Testis (tissue), 3 donors: ENCODE results near the gene SYNDIG1. TPM values are rescaled to one million over a fixed set of nuclear protein-coding genes. Genes with fewer than 3 reads are reported as not detected.

Experiments used
- DNase-seq: peaks from one replicate; pipeline ENCODE4 v3.0.0-alpha.2; 2019
- H3K27ac ChIP-seq, 2 donors: fragments of 200-600 bp; sonication (generic); one replicate each; pipeline ENCODE4 v1.5.1; 2019
- H3K27me3 ChIP-seq: fragments of 200-600 bp; sonication (generic); one replicate; pipeline ENCODE4 v1.5.1; 2019
- H3K36me3 ChIP-seq: fragments of 200-600 bp; sonication (generic); one replicate; pipeline ENCODE4 v1.5.1; 2017; ENCODE audit warnings: low read depth; ENCODE audit errors: missing control alignments
- H3K4me1 ChIP-seq: fragments of 200-600 bp; sonication (generic); one replicate; pipeline ENCODE4 v1.5.1; 2019
- H3K4me3 ChIP-seq, 2 donors: fragments of 200-600 bp; sonication (generic); one replicate each; pipeline ENCODE4 v1.5.1; 2017 to 2019
- H3K9me3 ChIP-seq: fragments of 200-600 bp; sonication (generic); one replicate; pipeline ENCODE4 v1.5.1; 2017
- POLR2A ChIP-seq: fragments of 450-650 bp; IDR thresholded peaks from one replicate; pipeline ENCODE4 v1.6.1; 2017; ENCODE audit warnings: antibody characterized with exemption, mild to moderate bottlenecking, moderate library complexity
- WGBS, 2 donors: methylation state at CpG; one replicate each; pipeline ENCODE4 v1.1.5; 2018; 5-methylcytosine and 5-hydroxymethylcytosine counted together
- intact Hi-C: fragments of 100-400 bp; cut with DNase I; formaldehyde crosslinking; loops from one replicate; pipeline ENCODE4 v1.15.1; 2023; ENCODE audit warnings: low total_unique reads
- polyA plus RNA-seq: library from polyadenylated mRNA; stranded (reverse); fragments of 350-450 nt; fragmentation: Illumina TruSeq; extraction: RNeasy Lipid Tissue Mini Kit (QIAGEN cat#74804); gene quantifications from one replicate; pipeline ENCODE4 v1.2.3, GENCODE V29; 2014; ENCODE audit warnings: low read depth, low replicate concordance; ENCODE audit not compliant: insufficient read depth
- total RNA-seq, 2 donors: library from RNA; depleted of rRNA; stranded (reverse); fragments of >200 nt; gene quantifications; one replicate each; pipeline ENCODE4 v1.2.3, GENCODE V29; 2016
- TF ChIP-seq, protein P1 (sequence below), 3 experiments: fragments of 450-650 bp in 2 of 3; fragments of 200-600 bp in 1 of 3; sonication (generic) in 1 of 3; IDR thresholded peaks; one replicate each; pipeline ENCODE4 v1.5.1; 2016 to 2019; ENCODE audit warnings: antibody characterized with exemption in 3 of 3, mild to moderate bottlenecking in 2 of 3, moderate library complexity in 1 of 3

SYNDIG1 gene
- total and polyA plus RNA-seq, 3 donors from 2014 or later = 2.1 to 3.2 (median 2.8) TPM

DNA sequence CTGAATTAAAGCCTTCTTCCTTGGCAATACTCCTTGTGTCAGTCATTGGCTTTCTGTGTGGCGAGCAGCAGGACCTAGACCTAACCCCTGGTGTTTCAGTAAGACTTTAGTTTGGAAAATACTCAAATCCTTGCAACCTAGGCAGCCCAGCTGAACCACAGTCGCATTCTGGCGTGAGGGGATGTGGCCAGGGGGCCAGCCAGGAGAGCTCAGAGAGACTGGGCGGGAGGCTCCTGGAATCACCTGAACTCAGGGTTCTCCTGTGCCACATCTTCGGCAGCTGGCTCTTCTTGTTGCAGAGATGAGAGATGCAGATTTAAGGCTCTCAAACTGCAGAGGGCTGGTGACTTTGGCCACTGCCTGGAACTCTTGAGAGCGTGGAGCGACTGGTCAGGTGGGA, 102.7 kb downstream of the SYNDIG1 start:
- H3K27ac ChIP-seq = no peak overlapping the region
- no peaks in the 10 kb centered on the region for H3K27me3 ChIP-seq
- no peaks in the 10 kb centered on the region for H3K9me3 ChIP-seq
- intact Hi-C loops = no loop called here
- TF ChIP-seq, protein P1, sequence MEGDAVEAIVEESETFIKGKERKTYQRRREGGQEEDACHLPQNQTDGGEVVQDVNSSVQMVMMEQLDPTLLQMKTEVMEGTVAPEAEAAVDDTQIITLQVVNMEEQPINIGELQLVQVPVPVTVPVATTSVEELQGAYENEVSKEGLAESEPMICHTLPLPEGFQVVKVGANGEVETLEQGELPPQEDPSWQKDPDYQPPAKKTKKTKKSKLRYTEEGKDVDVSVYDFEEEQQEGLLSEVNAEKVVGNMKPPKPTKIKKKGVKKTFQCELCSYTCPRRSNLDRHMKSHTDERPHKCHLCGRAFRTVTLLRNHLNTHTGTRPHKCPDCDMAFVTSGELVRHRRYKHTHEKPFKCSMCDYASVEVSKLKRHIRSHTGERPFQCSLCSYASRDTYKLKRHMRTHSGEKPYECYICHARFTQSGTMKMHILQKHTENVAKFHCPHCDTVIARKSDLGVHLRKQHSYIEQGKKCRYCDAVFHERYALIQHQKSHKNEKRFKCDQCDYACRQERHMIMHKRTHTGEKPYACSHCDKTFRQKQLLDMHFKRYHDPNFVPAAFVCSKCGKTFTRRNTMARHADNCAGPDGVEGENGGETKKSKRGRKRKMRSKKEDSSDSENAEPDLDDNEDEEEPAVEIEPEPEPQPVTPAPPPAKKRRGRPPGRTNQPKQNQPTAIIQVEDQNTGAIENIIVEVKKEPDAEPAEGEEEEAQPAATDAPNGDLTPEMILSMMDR (IDR thresholded peaks at IDR 0.05) = no peak
- TF ChIP-seq POLR2A = no peak
- no peaks in the 10 kb centered on the region for H3K36me3 ChIP-seq
- H3K4me3 ChIP-seq = no peak overlapping the region
- no peaks in the 10 kb centered on the region for H3K4me1 ChIP-seq
- no peak for DNase-seq
- 86 to 87% methylated on average over 5 to 7 of the region's 7 CpGs for WGBS, 2 donors

DNA sequence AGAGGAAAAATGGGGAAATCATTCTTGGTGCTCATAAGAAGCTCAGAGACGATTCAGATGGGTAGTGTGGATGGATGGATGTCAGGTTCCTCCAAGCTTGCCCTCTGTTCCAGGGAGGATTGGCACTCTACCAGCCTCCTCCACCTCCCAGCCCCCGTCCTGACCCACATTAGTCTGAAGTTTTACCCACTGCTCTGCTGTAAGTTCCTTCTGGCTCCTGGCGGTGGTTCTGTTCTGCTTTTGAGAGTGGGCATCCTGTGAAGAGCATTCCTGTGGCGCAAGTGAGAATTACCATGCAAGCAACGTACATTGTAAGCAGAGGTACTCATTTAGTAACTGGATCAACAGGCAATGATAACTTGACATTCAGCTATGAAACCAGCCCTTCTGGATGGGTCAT, 103.4 kb downstream of the SYNDIG1 start:
- no peaks in the 10 kb centered on the region for H3K36me3 ChIP-seq
- DNase-seq = no peak
- WGBS, 2 donors = 83 to 89% methylated on average over 5 of the region's 5 CpGs

DNA sequence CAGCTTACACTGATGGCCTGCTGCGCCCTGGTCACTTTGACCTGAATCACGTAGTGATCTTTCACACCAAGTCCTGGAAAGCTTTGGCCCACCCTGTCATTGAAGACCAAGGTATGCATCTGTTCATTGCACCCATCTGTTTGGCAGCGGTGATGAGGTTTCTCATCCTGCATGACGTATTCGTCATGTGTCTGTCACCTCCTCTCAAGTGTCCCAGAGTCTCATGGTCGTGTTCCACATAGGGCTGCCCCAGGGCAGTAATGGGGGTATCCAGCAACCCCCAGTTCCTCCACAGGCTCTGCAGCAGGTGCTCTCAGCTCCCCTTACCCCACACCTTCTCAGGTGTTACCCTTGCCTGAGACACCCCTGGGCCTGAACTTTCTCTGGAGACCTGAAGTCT, 104.1 kb downstream of the SYNDIG1 start:
- no peaks in the 10 kb centered on the region for H3K9me3 ChIP-seq
- DNase-seq = no peak
- intact Hi-C loops = no loop called here
- H3K36me3 ChIP-seq = no peaks in the 10 kb centered on the region
- TF ChIP-seq, protein P1 (IDR thresholded peaks at IDR 0.05) = no peak
- no peak for TF ChIP-seq POLR2A
- no peak overlapping the region for H3K27ac ChIP-seq
- no peaks in the 10 kb centered on the region for H3K4me1 ChIP-seq
- H3K4me3 ChIP-seq = no peak overlapping the region
- 95 to 98% methylated on average over 6 of the region's 6 CpGs for WGBS, 2 donors
- no peaks in the 10 kb centered on the region for H3K27me3 ChIP-seq

More for the DNA sequence above, 103.4 kb downstream of the SYNDIG1 start:
- no peak overlapping the region for H3K27ac ChIP-seq
- intact Hi-C loops = no loop called here
- TF ChIP-seq, protein P1 (IDR thresholded peaks at IDR 0.05) = no peak
- no peak for TF ChIP-seq POLR2A
- H3K9me3 ChIP-seq = no peaks in the 10 kb centered on the region
- no peaks in the 10 kb centered on the region for H3K4me1 ChIP-seq
- H3K27me3 ChIP-seq = no peaks in the 10 kb centered on the region
- no peak overlapping the region for H3K4me3 ChIP-seq

DNA sequence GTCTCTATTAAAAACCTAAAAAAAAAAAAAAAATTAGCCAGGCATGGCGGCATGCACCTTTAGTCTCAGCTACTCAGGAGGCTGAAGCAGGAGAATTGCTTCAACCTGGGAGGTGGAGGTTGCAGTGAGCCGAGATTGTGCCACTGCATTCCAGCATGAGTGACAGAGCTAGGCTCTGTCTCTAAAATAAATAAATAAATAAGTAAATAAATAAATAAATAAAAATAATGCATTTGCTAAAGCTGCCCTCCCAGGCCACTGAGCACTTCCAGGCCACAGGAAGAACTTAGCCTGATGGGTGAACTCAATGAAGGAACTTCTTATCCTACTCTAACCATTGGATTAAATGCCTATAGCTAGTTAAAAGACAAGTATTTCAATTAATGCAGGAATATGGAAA, 104.9 kb downstream of the SYNDIG1 start:
- TF ChIP-seq, protein P1 (IDR thresholded peaks at IDR 0.05) = no peak
- no peak for TF ChIP-seq POLR2A
- Histone ChIP-seq H3K9me3 (no peaks in the 10 kb centered on the region), H3K27ac (no peak overlapping the region), H3K36me3 (no peaks in the 10 kb centered on the region), H3K4me1 (no peaks in the 10 kb centered on the region), H3K27me3 (no peaks in the 10 kb centered on the region), H3K4me3 (no peak overlapping the region)
- intact Hi-C loops = no loop called here
- WGBS, 2 donors = 87 to 94% methylated on average over 2 of the region's 2 CpGs
- no peak for DNase-seq

DNA sequence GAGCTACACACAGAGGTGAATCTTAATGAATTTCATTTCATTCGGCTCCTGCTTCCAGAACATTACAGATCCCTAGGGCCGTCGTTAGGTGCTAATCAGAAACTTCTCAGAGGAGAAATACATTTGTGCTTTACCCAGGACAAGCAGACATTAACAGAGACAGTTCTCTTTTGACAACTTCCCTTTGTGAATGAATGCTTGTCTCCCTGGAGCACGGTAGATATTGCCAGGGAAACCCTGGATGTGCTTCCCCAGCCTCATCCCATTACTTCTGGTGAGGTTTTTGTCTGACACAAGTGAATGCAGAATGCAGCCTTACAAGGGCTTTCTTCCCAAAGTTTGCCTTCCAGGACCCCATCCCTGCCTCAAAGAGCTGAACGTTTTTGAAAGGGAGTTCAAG, 105.4 kb downstream of the SYNDIG1 start:
- no peaks in the 10 kb centered on the region for H3K36me3 ChIP-seq
- no peaks in the 10 kb centered on the region for H3K4me1 ChIP-seq
- no peaks in the 10 kb centered on the region for H3K9me3 ChIP-seq
- TF ChIP-seq, protein P1 (IDR thresholded peaks at IDR 0.05) = no peak
- TF ChIP-seq POLR2A = no peak
- no peaks in the 10 kb centered on the region for H3K27me3 ChIP-seq
- no peak overlapping the region for H3K27ac ChIP-seq
- no peak overlapping the region for H3K4me3 ChIP-seq
- no peak for DNase-seq
- intact Hi-C loops = no loop called here
- WGBS, 2 donors = 68 to 86% methylated on average over 5 of the region's 5 CpGs
